Left colon (tissue), 2 donors: ENCODE measurements around the gene DNAJC4. TPM values are rescaled to one million over a fixed set of nuclear protein-coding genes. Genes with fewer than 3 reads are reported as not detected.

Source experiments
- ATAC-seq: fragments of 200-7000 bp; cut with Tn5 transposase; one replicate; pipeline ENCODE4 v1.9.1; 2020; ENCODE audit warnings: mild to moderate bottlenecking, moderate library complexity
- DNase-seq, 2 donors: peaks; one replicate each; pipeline ENCODE4 v3.0.0-alpha.2; 2020
- intact Hi-C, 2 donors: fragments of 100-400 bp; cut with DNase I in 1 of 2; cut with micrococcal nuclease in 1 of 2; formaldehyde crosslinking; loops; one replicate each; pipeline versions ENCODE4 v1.11.2 to v1.14.0; 2022; cut with DNase I, micrococcal nuclease
- total RNA-seq, 2 donors: library from RNA; stranded (reverse); fragmentation: NEBNext Ultra II Directional; extraction: Animal tissue kit (Norgen Biotek cat#: 25700); gene quantifications; one replicate each; pipeline ENCODE4 v1.2.1, GENCODE V29; 2021
- donor health status: DM: no; HTN: no; CAD: no.
- donor health status: DM: yes; HTN: yes; CAD: no.

DNAJC4 gene
- total RNA-seq, 2 donors from 2014 or later = 54.8 to 60.6 TPM

- intact Hi-C loops = loop anchor here (10.0 kb wide), 2 partner anchors 78 to 98 kb away; partner anchors contain the start of genes BAD (in 1 of the 2), CATSPERZ (in 1 of the 2), ESRRA (in 1 of the 2) and GPR137 (in 1 of the 2)
- DNase-seq (peak; percentile 92), ATAC-seq (peak; percentile 86)
Observed at GRCh38 chr11:64206457-64207255, 23.7 kb upstream of the DNAJC4 start, which contains the start of gene FERMT3. Gene FERMT3, plus strand, starts transcription at chr11:64206721. Its CDS starts 644 bp downstream, at chr11:64207365.

GRCh38 chr11:64207256-64208085 is 22.9 kb upstream of the DNAJC4 start:
- intact Hi-C loops = loop anchor here (10.0 kb wide), 2 partner anchors 77 to 97 kb away; partner anchors contain the start of genes BAD (in 1 of the 2), CATSPERZ (in 1 of the 2), ESRRA (in 1 of the 2) and GPR137 (in 1 of the 2)

GRCh38 chr11:64208086-64208795 is 22.1 kb upstream of the DNAJC4 start:
- peak in 1 of 2 donors; percentile 23 for DNase-seq
- intact Hi-C loops = loop anchor here (10.0 kb wide), 2 partner anchors 77 to 97 kb away; partner anchors contain the start of genes BAD (in 1 of the 2), CATSPERZ (in 1 of the 2), ESRRA (in 1 of the 2) and GPR137 (in 1 of the 2)
- ATAC-seq = no peak

More at GRCh38 chr11:64207256-64208085, 22.9 kb upstream of the DNAJC4 start:
- ATAC-seq (no peak), DNase-seq (peak; percentile 75 to 76)

- ATAC-seq (no peak), DNase-seq (no peak)
- intact Hi-C loops = loop anchor here (10.0 kb wide), 2 partner anchors 76 to 96 kb away; partner anchors contain the start of genes BAD (in 1 of the 2), CATSPERZ (in 1 of the 2), ESRRA (in 1 of the 2) and GPR137 (in 1 of the 2)
Observed at GRCh38 chr11:64208796-64209562, 21.4 kb upstream of the DNAJC4 start.

- intact Hi-C loops = loop anchor here (10.0 kb wide), 2 partner anchors 75 to 95 kb away; partner anchors contain the start of genes BAD (in 1 of the 2), CATSPERZ (in 1 of the 2), ESRRA (in 1 of the 2) and GPR137 (in 1 of the 2)
- no peak for ATAC-seq
Observed at GRCh38 chr11:64209563-64209843, 20.8 kb upstream of the DNAJC4 start.

GRCh38 chr11:64210301-64211020 is 19.9 kb upstream of the DNAJC4 start:
- ATAC-seq (no peak), DNase-seq (no peak)
- intact Hi-C loops = no loop called here

More at GRCh38 chr11:64209563-64209843, 20.8 kb upstream of the DNAJC4 start:
- DNase-seq = no peak

GRCh38 chr11:64211181-64211872 is 19.0 kb upstream of the DNAJC4 start:
- DNase-seq = no peak
- intact Hi-C loops = no loop called here
- ATAC-seq = no peak

GRCh38 chr11:64216879-64217278 is 13.5 kb upstream of the DNAJC4 start:
- DNase-seq (no peak), ATAC-seq (no peak)
- intact Hi-C loops = no loop called here

DNA sequence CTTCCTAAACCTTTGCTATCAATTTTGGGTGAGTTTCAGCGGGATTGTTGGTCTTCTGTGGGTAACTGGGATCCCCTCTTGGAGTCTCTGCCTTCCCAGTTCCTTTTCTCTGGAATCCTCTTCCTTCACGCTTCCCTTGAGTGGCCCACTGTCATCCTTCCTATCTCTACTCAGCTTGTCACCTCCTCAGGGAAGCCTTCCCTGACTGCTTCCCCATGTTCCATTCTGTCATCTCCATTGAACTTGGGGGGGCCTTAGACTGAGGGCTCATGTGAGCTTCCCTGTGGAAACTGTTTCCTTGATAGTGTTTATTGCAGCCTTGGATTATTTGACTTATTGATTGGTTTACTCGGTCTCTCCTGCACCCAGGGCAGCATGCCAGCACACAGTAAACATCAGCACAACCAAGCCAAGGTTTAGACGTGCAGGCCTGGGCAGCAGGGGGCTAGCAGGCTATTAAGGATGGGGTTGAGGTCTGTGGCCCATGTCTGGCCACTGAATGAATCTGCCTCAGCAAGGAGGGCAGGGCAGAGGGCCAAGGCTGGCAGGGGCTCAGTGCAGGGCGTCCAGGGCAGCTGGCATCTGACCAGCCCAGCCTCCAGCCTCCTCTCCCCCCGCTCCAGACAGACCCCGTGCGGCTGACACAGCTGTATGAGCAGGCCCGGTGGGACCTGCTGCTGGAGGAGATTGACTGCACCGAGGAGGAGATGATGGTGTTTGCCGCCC is 11.6 kb upstream of the DNAJC4 start:
- intact Hi-C loops = no loop called here
- DNase-seq (peak in 1 of 2 donors; percentile 25), ATAC-seq (peak; percentile 26)

- intact Hi-C loops = no loop called here
- ATAC-seq (no peak), DNase-seq (no peak)
Observed at GRCh38 chr11:64219354-64219684, 11.0 kb upstream of the DNAJC4 start.

GRCh38 chr11:64219755-64220154 is 10.6 kb upstream of the DNAJC4 start:
- intact Hi-C loops = no loop called here
- no peak for ATAC-seq
- no peak for DNase-seq

DNA sequence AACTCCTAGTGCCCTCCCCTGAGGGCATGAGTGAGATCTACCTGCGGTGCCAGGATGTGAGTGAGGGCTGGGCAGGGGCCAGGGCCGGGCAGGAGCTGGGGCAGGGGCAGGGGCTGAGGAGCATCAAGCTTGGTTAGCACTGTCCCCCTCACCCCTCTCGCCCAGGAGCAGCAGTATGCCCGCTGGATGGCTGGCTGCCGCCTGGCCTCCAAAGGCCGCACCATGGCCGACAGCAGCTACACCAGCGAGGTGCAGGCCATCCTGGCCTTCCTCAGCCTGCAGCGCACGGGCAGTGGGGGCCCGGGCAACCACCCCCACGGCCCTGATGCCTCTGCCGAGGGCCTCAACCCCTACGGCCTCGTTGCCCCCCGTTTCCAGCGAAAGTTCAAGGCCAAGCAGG is 10.1 kb upstream of the DNAJC4 start:
- no peak for DNase-seq
- intact Hi-C loops = no loop called here
- peak; percentile 2 for ATAC-seq

GRCh38 chr11:64220798-64221197 is 9.6 kb upstream of the DNAJC4 start:
- intact Hi-C loops = no loop called here
- ATAC-seq = no peak
- no peak for DNase-seq

- no peak for ATAC-seq
- no peak for DNase-seq
- intact Hi-C loops = no loop called here
Observed at GRCh38 chr11:64222651-64223000, 7.7 kb upstream of the DNAJC4 start.

- intact Hi-C loops = no loop called here
- DNase-seq (peak in 1 of 2 donors; percentile 11), ATAC-seq (no peak)
Observed at GRCh38 chr11:64223001-64223651, 7.2 kb upstream of the DNAJC4 start.
